Measurements from ENCODE around the gene SHISAL2A. TPM values are rescaled to one million over a fixed set of nuclear protein-coding genes. Genes with fewer than 3 reads are reported as not detected.

The SHISAL2A gene
- total RNA-seq, 4 donors from 2014 or later = not detected

- DNase-seq (ENCODE audit: low spot score in 2 of 2) = no peak
- no peak overlapping the region for H3K27ac ChIP-seq
- H3K36me3 ChIP-seq = no peaks in the 10 kb centered on the region
- H3K27me3 ChIP-seq = no peaks in the 10 kb centered on the region
- no peaks in the 10 kb centered on the region for H3K9me3 ChIP-seq
- WGBS = 85% methylated on average over 1 of the region's 1 CpG
- TF ChIP-seq POLR2A (IDR thresholded peaks at IDR 0.05) (no peak), CTCF (IDR thresholded peaks at IDR 0.05) (no peak), POLR2AphosphoS5 (IDR thresholded peaks at IDR 0.05) (no peak), EP300 (IDR thresholded peaks at IDR 0.05) (no peak)
- H3K4me1 ChIP-seq = no peaks in the 10 kb centered on the region
- no peak overlapping the region for H3K4me3 ChIP-seq
Observed at GRCh38 chr1:52593495-52593894, 39.5 kb upstream of the SHISAL2A start.

- H3K36me3 ChIP-seq = no peaks in the 10 kb centered on the region
- WGBS = 54% methylated on average over 3 of the region's 3 CpGs
- no peak for DNase-seq (ENCODE audit: low spot score in 2 of 2)
- H3K4me3 ChIP-seq = no peak overlapping the region
- TF ChIP-seq EP300 (IDR thresholded peaks at IDR 0.05) (no peak), POLR2A (IDR thresholded peaks at IDR 0.05) (no peak), CTCF (IDR thresholded peaks at IDR 0.05) (no peak)
- H3K9me3 ChIP-seq = no peaks in the 10 kb centered on the region
- no peak overlapping the region for H3K27ac ChIP-seq
- H3K4me1 ChIP-seq = no peaks in the 10 kb centered on the region
- no peaks in the 10 kb centered on the region for H3K27me3 ChIP-seq
Observed at GRCh38 chr1:52595061-52595460, 37.9 kb upstream of the SHISAL2A start.

- TF ChIP-seq POLR2AphosphoS5 (IDR thresholded peaks at IDR 0.05) (no peak), CTCF (IDR thresholded peaks at IDR 0.05) (no peak)
- H3K27me3 ChIP-seq = no peaks in the 10 kb centered on the region
- no peaks in the 10 kb centered on the region for H3K36me3 ChIP-seq
- no peaks in the 10 kb centered on the region for H3K9me3 ChIP-seq
- H3K4me1 ChIP-seq = peaks cover 3% of the 10 kb centered on the region
- no peak overlapping the region for H3K4me3 ChIP-seq
- 60% methylated on average over 2 of the region's 2 CpGs for WGBS
- DNase-seq (ENCODE audit: low spot score in 2 of 2) = no peak
- no peak overlapping the region for H3K27ac ChIP-seq
Observed at GRCh38 chr1:52597912-52598311, 35.1 kb upstream of the SHISAL2A start.

GRCh38 chr1:52598729-52599128 is 34.2 kb upstream of the SHISAL2A start:
- no peaks in the 10 kb centered on the region for H3K36me3 ChIP-seq
- 96% methylated on average over 7 of the region's 7 CpGs for WGBS
- no peak overlapping the region for H3K4me3 ChIP-seq
- no peak for TF ChIP-seq CTCF (IDR thresholded peaks at IDR 0.05)
- no peak for TF ChIP-seq EP300 (IDR thresholded peaks at IDR 0.05)
- no peak for TF ChIP-seq POLR2A (IDR thresholded peaks at IDR 0.05)
- no peak for TF ChIP-seq POLR2AphosphoS5 (IDR thresholded peaks at IDR 0.05)
- H3K9me3 ChIP-seq = no peaks in the 10 kb centered on the region
- no peak overlapping the region for H3K27ac ChIP-seq
- peaks cover 11% of the 10 kb centered on the region for H3K4me1 ChIP-seq
- DNase-seq (ENCODE audit: low spot score in 2 of 2) = no peak
- no peaks in the 10 kb centered on the region for H3K27me3 ChIP-seq

GRCh38 chr1:52599236-52599635 is 33.7 kb upstream of the SHISAL2A start:
- TF ChIP-seq EP300 (IDR thresholded peaks at IDR 0.05) (no peak), POLR2A (IDR thresholded peaks at IDR 0.05) (no peak), CTCF (IDR thresholded peaks at IDR 0.05) (no peak), POLR2AphosphoS5 (IDR thresholded peaks at IDR 0.05) (no peak)
- H3K4me3 ChIP-seq = no peak overlapping the region
- WGBS = 92% methylated on average over 7 of the region's 7 CpGs

More at GRCh38 chr1:52599236-52599635, 33.7 kb upstream of the SHISAL2A start:
- peaks cover 16% of the 10 kb centered on the region for H3K4me1 ChIP-seq
- H3K27ac ChIP-seq = no peak overlapping the region
- H3K9me3 ChIP-seq = no peaks in the 10 kb centered on the region
- no peaks in the 10 kb centered on the region for H3K27me3 ChIP-seq
- no peaks in the 10 kb centered on the region for H3K36me3 ChIP-seq
- DNase-seq (ENCODE audit: low spot score in 2 of 2) = no peak

All from suprapubic skin (tissue), 4 donors.